ENCODE results near the gene PCNX2. TPM values are rescaled to one million over a fixed set of nuclear protein-coding genes. Genes with fewer than 3 reads are reported as not detected.

Gene PCNX2
- total RNA-seq, 1 donor from 2014 or later = 33.6 TPM

GRCh38 chr1:233326319-233326718 lies 30.8 kb upstream of the PCNX2 start:
- no peak overlapping the region for H3K4me3 Mint-ChIP-seq (ENCODE audit: low read depth)

GRCh38 chr1:233323718-233324117 lies 28.2 kb upstream of the PCNX2 start:
- Mint-ChIP-seq H3K27me3 (peaks cover 27% of the 10 kb centered on the region), H3K4me1 (ENCODE audit: low read depth) (peaks cover 3% of the 10 kb centered on the region), H3K36me3 (ENCODE audit: insufficient read depth) (no peaks in the 10 kb centered on the region), H3K4me3 (ENCODE audit: low read depth) (no peak overlapping the region), H3K9me3 (ENCODE audit: low read depth) (no peaks in the 10 kb centered on the region), H3K27ac (no peak overlapping the region)
- no peak for DNase-seq (ENCODE audit: low spot score, unreplicated experiment)
- no peak for TF ChIP-seq CTCF (IDR thresholded peaks at IDR 0.05; ENCODE audit: unreplicated experiment)

More at GRCh38 chr1:233326319-233326718, 30.8 kb upstream of the PCNX2 start:
- DNase-seq (ENCODE audit: low spot score, unreplicated experiment) = no peak
- H3K4me1 Mint-ChIP-seq (ENCODE audit: low read depth) = peaks cover 23% of the 10 kb centered on the region
- H3K9me3 Mint-ChIP-seq (ENCODE audit: low read depth) = no peaks in the 10 kb centered on the region
- TF ChIP-seq CTCF (IDR thresholded peaks at IDR 0.05; ENCODE audit: unreplicated experiment) = no peak
- no peaks in the 10 kb centered on the region for H3K36me3 Mint-ChIP-seq (ENCODE audit: insufficient read depth)
- no peak overlapping the region for H3K27ac Mint-ChIP-seq
- H3K27me3 Mint-ChIP-seq = peaks cover 22% of the 10 kb centered on the region

GRCh38 chr1:233320023-233320422 lies 24.5 kb upstream of the PCNX2 start:
- Mint-ChIP-seq H3K4me3 (ENCODE audit: low read depth) (no peak overlapping the region), H3K36me3 (ENCODE audit: insufficient read depth) (no peaks in the 10 kb centered on the region), H3K27me3 (peaks cover 17% of the 10 kb centered on the region), H3K4me1 (ENCODE audit: low read depth) (peaks cover 18% of the 10 kb centered on the region), H3K27ac (no peak overlapping the region), H3K9me3 (ENCODE audit: low read depth) (no peaks in the 10 kb centered on the region)
- no peak for TF ChIP-seq CTCF (IDR thresholded peaks at IDR 0.05; ENCODE audit: unreplicated experiment)
- no peak for DNase-seq (ENCODE audit: low spot score, unreplicated experiment)

- Mint-ChIP-seq H3K36me3 (ENCODE audit: insufficient read depth) (no peaks in the 10 kb centered on the region), H3K4me3 (ENCODE audit: low read depth) (no peak overlapping the region), H3K9me3 (ENCODE audit: low read depth) (no peaks in the 10 kb centered on the region), H3K27ac (no peak overlapping the region), H3K27me3 (peaks cover 16% of the 10 kb centered on the region), H3K4me1 (ENCODE audit: low read depth) (peaks cover 24% of the 10 kb centered on the region)
- TF ChIP-seq CTCF (IDR thresholded peaks at IDR 0.05; ENCODE audit: unreplicated experiment) = no peak
- DNase-seq (ENCODE audit: low spot score, unreplicated experiment) = no peak
Observed at GRCh38 chr1:233319272-233319671, 23.7 kb upstream of the PCNX2 start.

- no peaks in the 10 kb centered on the region for H3K36me3 Mint-ChIP-seq (ENCODE audit: insufficient read depth)
- peak overlapping the region; percentile 40 for H3K27ac Mint-ChIP-seq
- no peak for DNase-seq (ENCODE audit: low spot score, unreplicated experiment)
- no peak for TF ChIP-seq CTCF (IDR thresholded peaks at IDR 0.05; ENCODE audit: unreplicated experiment)
- H3K4me3 Mint-ChIP-seq (ENCODE audit: low read depth) = no peak overlapping the region
- no peaks in the 10 kb centered on the region for H3K9me3 Mint-ChIP-seq (ENCODE audit: low read depth)
- peaks cover 6% of the 10 kb centered on the region for H3K27me3 Mint-ChIP-seq
- H3K4me1 Mint-ChIP-seq (ENCODE audit: low read depth) = peaks cover 32% of the 10 kb centered on the region
Observed at GRCh38 chr1:233316473-233316872, 20.9 kb upstream of the PCNX2 start.

Measured in progenitor cell of endocrine pancreas (in vitro differentiated cells).